Adrenal gland (tissue), 5 donors: ENCODE results near the gene PAQR9.

Source experiments
- POLR2A ChIP-seq, 2 donors: fragments of 450-650 bp; IDR thresholded peaks; one replicate each; pipeline ENCODE4 v1.6.1; 2017; ENCODE audit warnings: antibody characterized with exemption in 2 of 2, mild to moderate bottlenecking in 2 of 2, moderate library complexity in 1 of 2
- TF ChIP-seq, protein P1 (sequence below), 6 experiments: fragments of 450-650 bp in 4 of 6; fragments of 200-600 bp in 2 of 6; sonication (generic) in 1 of 6; IDR thresholded peaks; 1 replicate in 5 of 6; 2 replicates in 1 of 6; pipeline versions ENCODE4 v1.5.1 to v1.8.0; 2016 to 2021; ENCODE audit warnings: antibody characterized with exemption in 6 of 6, mild to moderate bottlenecking in 2 of 6, moderate library complexity in 1 of 6
- donor health status: DM: no; HTN: no; CAD: no.

DNA sequence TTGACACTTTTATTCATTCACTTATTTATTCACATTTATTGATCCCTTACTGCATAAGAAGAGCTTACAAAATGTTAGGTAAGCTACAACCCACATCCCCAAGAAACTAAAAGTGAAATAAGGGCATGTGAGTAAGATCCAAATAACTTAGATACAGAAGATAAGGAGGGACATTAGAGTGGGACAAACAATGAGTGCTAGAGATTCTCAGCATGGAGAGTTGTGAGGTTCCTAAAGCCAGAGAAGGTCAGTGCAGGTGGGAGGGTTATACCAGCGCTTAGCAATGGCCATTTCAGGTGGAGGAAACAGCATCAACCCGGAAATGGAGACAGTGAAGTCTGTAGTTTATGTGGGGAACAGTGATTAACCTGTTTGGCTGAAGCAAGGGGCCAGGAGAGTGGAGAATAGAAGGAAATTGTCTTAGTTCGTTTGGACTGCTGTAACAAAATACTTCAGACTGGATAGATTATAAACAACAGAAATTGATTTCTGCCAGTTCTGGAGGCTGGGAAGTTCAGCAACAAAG, 49.1 kb downstream of the PAQR9 start:
- TF ChIP-seq, protein P1, sequence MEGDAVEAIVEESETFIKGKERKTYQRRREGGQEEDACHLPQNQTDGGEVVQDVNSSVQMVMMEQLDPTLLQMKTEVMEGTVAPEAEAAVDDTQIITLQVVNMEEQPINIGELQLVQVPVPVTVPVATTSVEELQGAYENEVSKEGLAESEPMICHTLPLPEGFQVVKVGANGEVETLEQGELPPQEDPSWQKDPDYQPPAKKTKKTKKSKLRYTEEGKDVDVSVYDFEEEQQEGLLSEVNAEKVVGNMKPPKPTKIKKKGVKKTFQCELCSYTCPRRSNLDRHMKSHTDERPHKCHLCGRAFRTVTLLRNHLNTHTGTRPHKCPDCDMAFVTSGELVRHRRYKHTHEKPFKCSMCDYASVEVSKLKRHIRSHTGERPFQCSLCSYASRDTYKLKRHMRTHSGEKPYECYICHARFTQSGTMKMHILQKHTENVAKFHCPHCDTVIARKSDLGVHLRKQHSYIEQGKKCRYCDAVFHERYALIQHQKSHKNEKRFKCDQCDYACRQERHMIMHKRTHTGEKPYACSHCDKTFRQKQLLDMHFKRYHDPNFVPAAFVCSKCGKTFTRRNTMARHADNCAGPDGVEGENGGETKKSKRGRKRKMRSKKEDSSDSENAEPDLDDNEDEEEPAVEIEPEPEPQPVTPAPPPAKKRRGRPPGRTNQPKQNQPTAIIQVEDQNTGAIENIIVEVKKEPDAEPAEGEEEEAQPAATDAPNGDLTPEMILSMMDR (IDR thresholded peaks at IDR 0.05): no peak
- no peak for TF ChIP-seq POLR2A (IDR thresholded peaks at IDR 0.05)
